Measurements from ENCODE around the gene RNASEH2B. TPM values are rescaled to one million over a fixed set of nuclear protein-coding genes. Genes with fewer than 3 reads are reported as not detected.

Gene RNASEH2B
- total and polyA plus RNA-seq, 2 experiments from 2014 or later: 39.0 to 64.8 TPM

DNA sequence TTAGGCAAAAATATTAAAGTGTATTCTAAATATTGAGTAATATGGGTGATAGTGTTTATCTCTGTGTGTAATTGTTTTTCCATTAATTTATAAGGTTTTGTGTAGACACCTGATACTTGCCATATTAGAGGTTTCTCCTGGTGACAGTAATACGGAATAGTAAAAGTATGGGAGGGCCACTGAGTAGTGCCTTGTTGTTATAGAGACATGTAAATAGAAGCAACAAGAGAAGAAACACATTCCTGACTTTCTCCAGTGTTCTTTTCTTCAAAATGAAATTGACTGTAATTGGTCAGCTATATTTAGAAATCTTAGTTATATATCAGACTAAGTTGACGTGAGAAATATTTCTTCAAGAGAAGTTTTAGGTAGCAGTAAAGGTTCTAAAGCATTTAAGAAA is 18.5 kb downstream of the RNASEH2B start:
- ATAC-seq (no peak), DNase-seq (ENCODE audit: low spot score) (peak; percentile 36)
- H3K79me2 ChIP-seq (replicated peaks; ENCODE audit: insufficient read depth): peaks cover 26% of the 10 kb centered on the region
- Mint-ChIP-seq H3K4me3 (no peak overlapping the region), H3K36me3 (ENCODE audit: low read depth) (peaks cover 25% of the 10 kb centered on the region), H3K9me3 (peaks cover 30% of the 10 kb centered on the region), H3K4me1 (peaks cover 19% of the 10 kb centered on the region), H3K27ac (no peak overlapping the region; the same call in 1 of the 2 replicates), H3K27me3 (ENCODE audit: insufficient read depth, low read depth, poor library complexity) (no peaks in the 10 kb centered on the region)
- no peaks in the 10 kb centered on the region; the same call in 1 of the 2 replicates for H3K36me3 ChIP-seq (ENCODE audit: insufficient read depth)
- no peak for TF ChIP-seq ZNF331 (CRISPR knock-in tag; IDR thresholded peaks at IDR 0.05; ENCODE audit: low read depth)
- TF ChIP-seq, protein P1, sequence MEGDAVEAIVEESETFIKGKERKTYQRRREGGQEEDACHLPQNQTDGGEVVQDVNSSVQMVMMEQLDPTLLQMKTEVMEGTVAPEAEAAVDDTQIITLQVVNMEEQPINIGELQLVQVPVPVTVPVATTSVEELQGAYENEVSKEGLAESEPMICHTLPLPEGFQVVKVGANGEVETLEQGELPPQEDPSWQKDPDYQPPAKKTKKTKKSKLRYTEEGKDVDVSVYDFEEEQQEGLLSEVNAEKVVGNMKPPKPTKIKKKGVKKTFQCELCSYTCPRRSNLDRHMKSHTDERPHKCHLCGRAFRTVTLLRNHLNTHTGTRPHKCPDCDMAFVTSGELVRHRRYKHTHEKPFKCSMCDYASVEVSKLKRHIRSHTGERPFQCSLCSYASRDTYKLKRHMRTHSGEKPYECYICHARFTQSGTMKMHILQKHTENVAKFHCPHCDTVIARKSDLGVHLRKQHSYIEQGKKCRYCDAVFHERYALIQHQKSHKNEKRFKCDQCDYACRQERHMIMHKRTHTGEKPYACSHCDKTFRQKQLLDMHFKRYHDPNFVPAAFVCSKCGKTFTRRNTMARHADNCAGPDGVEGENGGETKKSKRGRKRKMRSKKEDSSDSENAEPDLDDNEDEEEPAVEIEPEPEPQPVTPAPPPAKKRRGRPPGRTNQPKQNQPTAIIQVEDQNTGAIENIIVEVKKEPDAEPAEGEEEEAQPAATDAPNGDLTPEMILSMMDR (conservative IDR thresholded peaks at IDR 0.05; ENCODE audit: low read depth in 2 of 2): no peak
- TF ChIP-seq, protein P2, sequence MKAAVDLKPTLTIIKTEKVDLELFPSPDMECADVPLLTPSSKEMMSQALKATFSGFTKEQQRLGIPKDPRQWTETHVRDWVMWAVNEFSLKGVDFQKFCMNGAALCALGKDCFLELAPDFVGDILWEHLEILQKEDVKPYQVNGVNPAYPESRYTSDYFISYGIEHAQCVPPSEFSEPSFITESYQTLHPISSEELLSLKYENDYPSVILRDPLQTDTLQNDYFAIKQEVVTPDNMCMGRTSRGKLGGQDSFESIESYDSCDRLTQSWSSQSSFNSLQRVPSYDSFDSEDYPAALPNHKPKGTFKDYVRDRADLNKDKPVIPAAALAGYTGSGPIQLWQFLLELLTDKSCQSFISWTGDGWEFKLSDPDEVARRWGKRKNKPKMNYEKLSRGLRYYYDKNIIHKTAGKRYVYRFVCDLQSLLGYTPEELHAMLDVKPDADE (IDR thresholded peaks at IDR 0.05): no peak
- TF ChIP-seq, protein P3, sequence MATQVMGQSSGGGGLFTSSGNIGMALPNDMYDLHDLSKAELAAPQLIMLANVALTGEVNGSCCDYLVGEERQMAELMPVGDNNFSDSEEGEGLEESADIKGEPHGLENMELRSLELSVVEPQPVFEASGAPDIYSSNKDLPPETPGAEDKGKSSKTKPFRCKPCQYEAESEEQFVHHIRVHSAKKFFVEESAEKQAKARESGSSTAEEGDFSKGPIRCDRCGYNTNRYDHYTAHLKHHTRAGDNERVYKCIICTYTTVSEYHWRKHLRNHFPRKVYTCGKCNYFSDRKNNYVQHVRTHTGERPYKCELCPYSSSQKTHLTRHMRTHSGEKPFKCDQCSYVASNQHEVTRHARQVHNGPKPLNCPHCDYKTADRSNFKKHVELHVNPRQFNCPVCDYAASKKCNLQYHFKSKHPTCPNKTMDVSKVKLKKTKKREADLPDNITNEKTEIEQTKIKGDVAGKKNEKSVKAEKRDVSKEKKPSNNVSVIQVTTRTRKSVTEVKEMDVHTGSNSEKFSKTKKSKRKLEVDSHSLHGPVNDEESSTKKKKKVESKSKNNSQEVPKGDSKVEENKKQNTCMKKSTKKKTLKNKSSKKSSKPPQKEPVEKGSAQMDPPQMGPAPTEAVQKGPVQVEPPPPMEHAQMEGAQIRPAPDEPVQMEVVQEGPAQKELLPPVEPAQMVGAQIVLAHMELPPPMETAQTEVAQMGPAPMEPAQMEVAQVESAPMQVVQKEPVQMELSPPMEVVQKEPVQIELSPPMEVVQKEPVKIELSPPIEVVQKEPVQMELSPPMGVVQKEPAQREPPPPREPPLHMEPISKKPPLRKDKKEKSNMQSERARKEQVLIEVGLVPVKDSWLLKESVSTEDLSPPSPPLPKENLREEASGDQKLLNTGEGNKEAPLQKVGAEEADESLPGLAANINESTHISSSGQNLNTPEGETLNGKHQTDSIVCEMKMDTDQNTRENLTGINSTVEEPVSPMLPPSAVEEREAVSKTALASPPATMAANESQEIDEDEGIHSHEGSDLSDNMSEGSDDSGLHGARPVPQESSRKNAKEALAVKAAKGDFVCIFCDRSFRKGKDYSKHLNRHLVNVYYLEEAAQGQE (IDR thresholded peaks at IDR 0.05; ENCODE audit: unreplicated experiment): no peak
- no peak for TF ChIP-seq EZH2 (IDR thresholded peaks at IDR 0.05; ENCODE audit: low read depth, unreplicated experiment)
- H3K27ac ChIP-seq (ENCODE audit: low read depth): no peak overlapping the region
- no peaks in the 10 kb centered on the region for H3F3A ChIP-seq (replicated peaks; ENCODE audit: low read depth)
- no peak overlapping the region for H3K4me3 ChIP-seq
- 0 out of 2 replicates have a peak, but pooled peaks cover 3% of the 10 kb centered on the region for H3K4me1 ChIP-seq (ENCODE audit: insufficient read depth)
- no peaks in the 10 kb centered on the region for H4K20me1 ChIP-seq (replicated peaks; ENCODE audit: insufficient read depth)
- no peak overlapping the region for H2AFZ ChIP-seq
- H3K27me3 ChIP-seq (ENCODE audit: insufficient read depth): no peaks in the 10 kb centered on the region
- no peaks in the 10 kb centered on the region for H3K9me2 ChIP-seq (ENCODE audit: insufficient read depth)
- H3K4me2 ChIP-seq: no peak overlapping the region

DNA sequence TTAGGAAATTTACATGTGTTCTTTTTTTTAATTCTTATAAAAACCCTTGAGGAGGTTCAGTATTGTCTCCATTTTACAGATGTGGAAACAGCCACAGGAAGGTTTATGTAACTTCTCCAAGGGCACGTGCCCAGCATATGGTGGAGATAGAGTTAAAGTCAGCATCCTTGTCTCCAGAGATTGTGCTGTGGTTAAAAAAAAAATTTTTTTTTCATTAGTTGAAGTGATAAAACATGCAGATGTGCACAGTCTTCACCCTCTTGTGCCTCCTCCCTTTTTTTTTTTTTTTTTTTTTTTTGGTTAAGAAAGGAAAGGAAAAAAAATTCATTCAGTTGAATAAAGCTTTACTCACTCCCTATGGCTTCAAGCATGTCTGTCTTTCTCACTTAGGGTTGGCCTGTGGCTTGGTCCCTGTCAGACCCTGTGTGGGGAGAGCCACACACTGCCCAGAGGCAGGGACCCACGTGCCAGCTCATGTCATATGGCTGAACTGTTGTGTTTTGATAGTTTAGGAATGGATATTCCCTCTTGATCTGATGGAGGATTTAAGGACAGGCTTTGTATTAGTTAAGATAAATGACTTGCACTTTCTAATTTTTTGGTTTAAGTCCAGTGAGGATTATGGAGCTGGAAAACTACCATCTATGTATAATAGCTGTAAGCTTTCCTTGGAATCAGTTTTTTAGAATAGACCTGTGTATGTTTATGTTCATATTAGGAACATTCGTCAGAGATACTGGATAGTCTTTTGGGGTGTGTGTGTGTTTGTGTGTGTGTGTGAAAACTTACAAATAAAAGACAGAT is 19.3 kb downstream of the RNASEH2B start:
- peaks cover 19% of the 10 kb centered on the region for H3K4me1 Mint-ChIP-seq
- Histone ChIP-seq H2AFZ (no peak overlapping the region), H4K20me1 (replicated peaks; ENCODE audit: insufficient read depth) (no peaks in the 10 kb centered on the region), H3K79me2 (replicated peaks; ENCODE audit: insufficient read depth) (peaks cover 22% of the 10 kb centered on the region), H3K27me3 (ENCODE audit: insufficient read depth) (no peaks in the 10 kb centered on the region), H3F3A (replicated peaks; ENCODE audit: low read depth) (no peaks in the 10 kb centered on the region), H3K36me3 (ENCODE audit: insufficient read depth) (no peaks in the 10 kb centered on the region; the same call in 1 of the 2 replicates), H3K4me3 (no peak overlapping the region), H3K27ac (ENCODE audit: low read depth) (no peak overlapping the region), H3K9me2 (ENCODE audit: insufficient read depth) (no peaks in the 10 kb centered on the region), H3K4me2 (no peak overlapping the region), H3K4me1 (ENCODE audit: insufficient read depth) (0 out of 2 replicates have a peak, but pooled peaks cover 3% of the 10 kb centered on the region)
- ATAC-seq (peak; percentile 32; the same call in 1 of the 3 replicates), DNase-seq (ENCODE audit: low spot score) (no peak)
- peaks cover 22% of the 10 kb centered on the region for H3K9me3 Mint-ChIP-seq
- no peaks in the 10 kb centered on the region for H3K27me3 Mint-ChIP-seq (ENCODE audit: insufficient read depth, low read depth, poor library complexity)
- peaks cover 17% of the 10 kb centered on the region for H3K36me3 Mint-ChIP-seq (ENCODE audit: low read depth)
- no peak overlapping the region for H3K4me3 Mint-ChIP-seq
- peak overlapping the region; percentile 29; the same call in 1 of the 2 replicates for H3K27ac Mint-ChIP-seq
- TF ChIP-seq EZH2 (IDR thresholded peaks at IDR 0.05; ENCODE audit: low read depth, unreplicated experiment): no peak
- no peak for TF ChIP-seq STAT1 (IDR thresholded peaks at IDR 0.05; ENCODE audit: unreplicated experiment)
- TF ChIP-seq NANOG (IDR thresholded peaks at IDR 0.05; ENCODE audit: borderline replicate concordance): no peak
- TF ChIP-seq, protein P2 (IDR thresholded peaks at IDR 0.05): no peak
- TF ChIP-seq, protein P1 (conservative IDR thresholded peaks at IDR 0.05; ENCODE audit: low read depth in 2 of 2): no peak
- no peak for TF ChIP-seq POLR2AphosphoS5 (IDR thresholded peaks at IDR 0.05; ENCODE audit: low read depth)
- TF ChIP-seq EZH2phosphoT487 (IDR thresholded peaks at IDR 0.05; ENCODE audit: unreplicated experiment): no peak

All from GM23338 (cell line).